PC-9 (cell line): ENCODE results near the gene ARHGAP10.

ENCODE experiments used
- EZH2 ChIP-seq: fragments of 200-600 bp; sonication (generic); IDR thresholded peaks from 2 replicates; pipeline ENCODE4 v1.8.0; 2017; ENCODE audit warnings: antibody characterized with exemption, low read depth
- TF ChIP-seq, protein P1 (sequence below): fragments of 200-600 bp; sonication (generic); conservative IDR thresholded peaks from 2 replicates; pipeline ENCODE4 v1.6.1; 2017; ENCODE audit warnings: mixed run types, antibody characterized with exemption, mild to moderate bottlenecking, moderate library complexity

DNA sequence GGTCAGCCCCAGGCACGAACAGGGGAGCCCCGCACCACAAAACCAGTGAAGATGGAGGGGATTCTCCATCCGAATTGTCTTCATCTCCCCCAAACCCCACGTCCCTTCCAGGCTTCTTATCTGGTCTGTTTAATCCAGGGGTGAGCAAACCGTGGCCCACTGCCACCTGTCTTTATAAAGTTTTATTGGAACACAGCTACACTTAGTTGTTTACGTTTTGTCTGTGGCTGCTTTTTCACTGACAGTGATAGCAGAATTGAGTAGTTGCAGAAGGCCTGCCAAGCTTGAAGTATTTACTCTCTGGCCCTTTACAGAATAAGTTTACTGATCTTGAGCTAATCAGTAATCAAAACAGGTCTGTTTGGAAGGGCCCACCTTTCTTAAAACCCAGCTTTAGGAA, 324.0 kb downstream of the ARHGAP10 start:
- TF ChIP-seq, protein P1, sequence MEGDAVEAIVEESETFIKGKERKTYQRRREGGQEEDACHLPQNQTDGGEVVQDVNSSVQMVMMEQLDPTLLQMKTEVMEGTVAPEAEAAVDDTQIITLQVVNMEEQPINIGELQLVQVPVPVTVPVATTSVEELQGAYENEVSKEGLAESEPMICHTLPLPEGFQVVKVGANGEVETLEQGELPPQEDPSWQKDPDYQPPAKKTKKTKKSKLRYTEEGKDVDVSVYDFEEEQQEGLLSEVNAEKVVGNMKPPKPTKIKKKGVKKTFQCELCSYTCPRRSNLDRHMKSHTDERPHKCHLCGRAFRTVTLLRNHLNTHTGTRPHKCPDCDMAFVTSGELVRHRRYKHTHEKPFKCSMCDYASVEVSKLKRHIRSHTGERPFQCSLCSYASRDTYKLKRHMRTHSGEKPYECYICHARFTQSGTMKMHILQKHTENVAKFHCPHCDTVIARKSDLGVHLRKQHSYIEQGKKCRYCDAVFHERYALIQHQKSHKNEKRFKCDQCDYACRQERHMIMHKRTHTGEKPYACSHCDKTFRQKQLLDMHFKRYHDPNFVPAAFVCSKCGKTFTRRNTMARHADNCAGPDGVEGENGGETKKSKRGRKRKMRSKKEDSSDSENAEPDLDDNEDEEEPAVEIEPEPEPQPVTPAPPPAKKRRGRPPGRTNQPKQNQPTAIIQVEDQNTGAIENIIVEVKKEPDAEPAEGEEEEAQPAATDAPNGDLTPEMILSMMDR: no peak
- TF ChIP-seq EZH2: no peak
